Ovary (tissue), 9 donors: ENCODE results near the gene ABCC4. TPM values are rescaled to one million over a fixed set of nuclear protein-coding genes. Genes with fewer than 3 reads are reported as not detected.
"Not testable (repeated sequence)": the region's sequence is repeated elsewhere in the genome, so short reads cannot be mapped to it uniquely, and the experiment has no call there.

Experiments
- DNase-seq, 5 donors: peaks; one replicate each; pipeline ENCODE4 v3.0.0-alpha.2; 2019 to 2020
- H3K27ac ChIP-seq, 2 donors: fragments of 200-600 bp; one replicate each; pipeline versions ENCODE4 v1.5.1 to v1.8.0; 2019 to 2022
- H3K27me3 ChIP-seq: fragments of 200-600 bp; one replicate; pipeline ENCODE4 v1.8.0; 2022
- H3K36me3 ChIP-seq: fragments of 200-600 bp; sonication (generic); one replicate; pipeline ENCODE4 v1.5.1; 2019
- H3K4me1 ChIP-seq: one replicate; pipeline ENCODE4 v1.8.1; 2013; ENCODE audit warnings: mild to moderate bottlenecking, moderate library complexity; ENCODE audit not compliant: insufficient read depth
- H3K4me3 ChIP-seq: fragments of 200-600 bp; sonication (generic); one replicate; pipeline ENCODE4 v1.5.1; 2017
- H3K9me3 ChIP-seq, 2 donors: fragments of 200-600 bp in 1 of 2; sonication (generic) in 1 of 2; one replicate each; pipeline versions ENCODE4 v1.5.1 to v1.8.1; 2013 to 2019; ENCODE audit warnings: mild to moderate bottlenecking in 1 of 2, moderate library complexity in 1 of 2
- CTCF ChIP-seq, 3 donors: fragments of 450-650 bp in 2 of 3; fragments of 200-600 bp in 1 of 3; IDR thresholded peaks; one replicate each; pipeline versions ENCODE4 v1.5.1 to v1.8.0; 2016 to 2022; ENCODE audit warnings: antibody characterized with exemption in 3 of 3, mild to moderate bottlenecking in 1 of 3
- EP300 ChIP-seq: sonication (generic); formaldehyde crosslinking; IDR thresholded peaks from one replicate; pipeline ENCODE4 v1.6.1; 2017; ENCODE audit warnings: antibody characterized with exemption
- POLR2A ChIP-seq: fragments of 450-650 bp; IDR thresholded peaks from one replicate; pipeline ENCODE4 v1.6.1; 2017; ENCODE audit warnings: antibody characterized with exemption, mild to moderate bottlenecking, moderate library complexity
- WGBS, 3 donors: extraction: QIAGEN DNeasy Blood & Tissue Kit in 1 of 3; methylation state at CpG; one replicate each; pipeline versions ENCODE4 v1.1.5 to v1.1.7; 2013 to 2017; 5-methylcytosine and 5-hydroxymethylcytosine counted together
- intact Hi-C, 4 donors: fragments of 100-400 bp; cut with DNase I; formaldehyde crosslinking; loops; one replicate each; pipeline versions ENCODE4 v1.11.0 to v1.15.1; 2022 to 2023
- polyA plus RNA-seq, 2 donors: library from polyadenylated mRNA; stranded (reverse); fragments of 200-250 nt in 1 of 2; fragments of 350-450 nt in 1 of 2; fragmentation: Illumina TruSeq in 1 of 2; extraction: RNeasy Lipid Tissue Mini Kit (QIAGEN cat#74804) in 1 of 2; gene quantifications; one replicate each; pipeline ENCODE4 v1.2.3, GENCODE V29; 2013 to 2014
- total RNA-seq, 7 donors: library from RNA; depleted of rRNA in 2 of 7; stranded (reverse); fragments of >200 nt in 2 of 7; fragmentation: NEBNext Ultra II Directional in 3 of 7; extraction: Animal tissue kit (Norgen Biotek cat#: 25700) in 3 of 7; gene quantifications; one replicate each; pipeline versions ENCODE4 v1.1.0 to v1.2.4, GENCODE V29; 2016 to 2023
- donor health status: DM: no; HTN: no; CAD: no; lungs with moderate emphysema.
- donor health status: DM: no; HTN: no; CAD: no.
- donor health status: Bipolar disorder and iron deficiency.
- donor health status: DM: yes; HTN: yes; CAD: no.
- donor health status: DM: no; HTN: no; CAD: no.
- donor health status: DM: yes; HTN: yes; CAD: no.

The ABCC4 gene
- total and polyA plus RNA-seq, 9 donors = 6.1 to 28.5 (median 11.5) TPM

- TF ChIP-seq POLR2A (no peak), CTCF (IDR thresholded peaks at IDR 0.05) (no peak)
- 94 to 96% (median 96%) methylated on average over 4 of the region's 4 CpGs for WGBS, 3 donors
- no peaks in the 10 kb centered on the region for H3K9me3 ChIP-seq
Observed at GRCh38 chr13:95206116-95206515, 95.1 kb downstream of the ABCC4 start.

GRCh38 chr13:95204231-95204765 is 97.0 kb downstream of the ABCC4 start:
- H3K9me3 ChIP-seq = no peaks in the 10 kb centered on the region
- H3K36me3 ChIP-seq = no peaks in the 10 kb centered on the region
- WGBS, 3 donors = 95 to 96% (median 95%) methylated on average over 7 of the region's 7 CpGs
- DNase-seq = no peak
- no peak overlapping the region for H3K27ac ChIP-seq
- no peaks in the 10 kb centered on the region for H3K27me3 ChIP-seq
- no peak overlapping the region for H3K4me3 ChIP-seq
- no peak for TF ChIP-seq POLR2A
- no peak for TF ChIP-seq CTCF (IDR thresholded peaks at IDR 0.05)
- no peak for TF ChIP-seq EP300
- intact Hi-C loops = no loop called here
- H3K4me1 ChIP-seq = no peaks in the 10 kb centered on the region

More at GRCh38 chr13:95206116-95206515, 95.1 kb downstream of the ABCC4 start:
- intact Hi-C loops = no loop called here
- Histone ChIP-seq H3K27me3 (no peaks in the 10 kb centered on the region), H3K4me1 (no peaks in the 10 kb centered on the region), H3K27ac (no peak overlapping the region), H3K36me3 (no peaks in the 10 kb centered on the region), H3K4me3 (no peak overlapping the region)
- no peak for DNase-seq

GRCh38 chr13:95201814-95202651 is 99.2 kb downstream of the ABCC4 start:
- 82 to 86% (median 84%) methylated on average over 12 of the region's 12 CpGs for WGBS, 3 donors
- H3K4me3 ChIP-seq = no peak overlapping the region
- TF ChIP-seq EP300 (no peak), CTCF (IDR thresholded peaks at IDR 0.05) (no peak), POLR2A (no peak)

GRCh38 chr13:95200386-95200957 is 100.8 kb downstream of the ABCC4 start:
- WGBS, 3 donors = 90 to 95% (median 92%) methylated on average over 13 of the region's 13 CpGs
- H3K9me3 ChIP-seq, H3K4me3 ChIP-seq, intact Hi-C loops, DNase-seq, H3K4me1 ChIP-seq, H3K27ac ChIP-seq, H3K27me3 ChIP-seq, H3K36me3 ChIP-seq: not testable (repeated sequence)

More at GRCh38 chr13:95201814-95202651, 99.2 kb downstream of the ABCC4 start:
- Histone ChIP-seq H3K36me3 (no peaks in the 10 kb centered on the region), H3K27ac (no peak overlapping the region), H3K4me1 (no peaks in the 10 kb centered on the region), H3K9me3 (no peaks in the 10 kb centered on the region), H3K27me3 (no peaks in the 10 kb centered on the region)
- intact Hi-C loops = no loop called here
- DNase-seq = no peak

- no peak for DNase-seq
- Histone ChIP-seq H3K4me3 (no peak overlapping the region), H3K4me1 (no peaks in the 10 kb centered on the region), H3K27ac (no peak overlapping the region), H3K36me3 (no peaks in the 10 kb centered on the region), H3K27me3 (no peaks in the 10 kb centered on the region), H3K9me3 (no peaks in the 10 kb centered on the region)
- intact Hi-C loops = loop anchor here in 2 of 4 donors (10.0 kb wide), 2 partner anchors 105 to 205 kb away; partner anchors contain the start of gene ABCC4 (in 1 of the 2)
- 95% methylated on average over 4 of the region's 4 CpGs for WGBS, 3 donors
- TF ChIP-seq CTCF (IDR thresholded peaks at IDR 0.05) = no peak
Observed at GRCh38 chr13:95199896-95200295, 101.4 kb downstream of the ABCC4 start.

GRCh38 chr13:95198606-95199005 is 102.6 kb downstream of the ABCC4 start:
- WGBS, 3 donors = 47 to 80% (median 48%) methylated on average over 2 of the region's 2 CpGs
- intact Hi-C loops = loop anchor here in 2 of 4 donors (10.0 kb wide), 2 partner anchors 106 to 206 kb away; partner anchors contain the start of gene ABCC4 (in 1 of the 2)

More at GRCh38 chr13:95198606-95199005, 102.6 kb downstream of the ABCC4 start:
- not testable (repeated sequence) for H3K27ac ChIP-seq, H3K4me3 ChIP-seq, H3K36me3 ChIP-seq, H3K9me3 ChIP-seq, DNase-seq, H3K4me1 ChIP-seq, H3K27me3 ChIP-seq
